NCI-H510A (cell line): ENCODE data around the gene RNF148.

Source experiments
- DNase-seq: peaks from one replicate; lab custom pipeline; 2025; lab: John Stamatoyannopoulos, UW

RNF148 gene

GRCh38 chr7:122702872-122703510 lies at the start of gene RNF148:
TSS of gene RNF148 (minus strand) at chr7:122702922. CDS start at chr7:122702750, 172 bp downstream.
- DNase-seq: no peak

- no peak for DNase-seq
These were observed 47.7 kb upstream of the RNF148 start for GRCh38 chr7:122750389-122750788.

- no peak for DNase-seq
These were observed 45.5 kb upstream of the RNF148 start for GRCh38 chr7:122748195-122748594.

GRCh38 chr7:122746948-122747347 lies 44.2 kb upstream of the RNF148 start:
- no peak for DNase-seq

GRCh38 chr7:122743211-122743610 lies 40.5 kb upstream of the RNF148 start:
- no peak for DNase-seq

GRCh38 chr7:122738947-122739346 lies 36.2 kb upstream of the RNF148 start:
- no peak for DNase-seq

GRCh38 chr7:122736183-122736582 lies 33.5 kb upstream of the RNF148 start:
- no peak for DNase-seq

GRCh38 chr7:122727759-122728158 lies 25.0 kb upstream of the RNF148 start:
- no peak for DNase-seq

- DNase-seq: no peak
These were observed 24.6 kb upstream of the RNF148 start for GRCh38 chr7:122727354-122727753.

GRCh38 chr7:122726881-122727280 lies 24.2 kb upstream of the RNF148 start:
- DNase-seq: no peak

GRCh38 chr7:122724366-122724765 lies 21.6 kb upstream of the RNF148 start:
- DNase-seq: no peak

- no peak for DNase-seq
These were observed 16.4 kb upstream of the RNF148 start for GRCh38 chr7:122719010-122719578.

- no peak for DNase-seq
These were observed 14.8 kb upstream of the RNF148 start for GRCh38 chr7:122717356-122718089.

GRCh38 chr7:122715183-122715582 lies 12.5 kb upstream of the RNF148 start:
- DNase-seq: no peak

GRCh38 chr7:122710916-122711315 lies 8.2 kb upstream of the RNF148 start:
- DNase-seq: no peak

GRCh38 chr7:122709930-122710646 lies 7.4 kb upstream of the RNF148 start:
- DNase-seq: no peak

GRCh38 chr7:122706836-122707235 lies 4.1 kb upstream of the RNF148 start:
- no peak for DNase-seq

- no peak for DNase-seq
These were observed 3.7 kb downstream of the RNF148 start, which contains the start of gene RNF133 for GRCh38 chr7:122699017-122699416. TSS of gene RNF133 (minus strand) at chr7:122699117. CDS start at chr7:122698918, 199 bp downstream.

- no peak for DNase-seq
These were observed 6.9 kb downstream of the RNF148 start for GRCh38 chr7:122695816-122696215.

GRCh38 chr7:122694697-122695096 lies 8.0 kb downstream of the RNF148 start:
- no peak for DNase-seq

- no peak for DNase-seq
These were observed 9.9 kb downstream of the RNF148 start for GRCh38 chr7:122692769-122693309.

- DNase-seq: no peak
These were observed 11.0 kb downstream of the RNF148 start for GRCh38 chr7:122691569-122692235.
